ENCODE data around the gene DRG1.
"Not testable (repeated sequence)": the region's sequence is repeated elsewhere in the genome, so short reads cannot be mapped to it uniquely, and the experiment has no call there.

The DRG1 gene

DNA sequence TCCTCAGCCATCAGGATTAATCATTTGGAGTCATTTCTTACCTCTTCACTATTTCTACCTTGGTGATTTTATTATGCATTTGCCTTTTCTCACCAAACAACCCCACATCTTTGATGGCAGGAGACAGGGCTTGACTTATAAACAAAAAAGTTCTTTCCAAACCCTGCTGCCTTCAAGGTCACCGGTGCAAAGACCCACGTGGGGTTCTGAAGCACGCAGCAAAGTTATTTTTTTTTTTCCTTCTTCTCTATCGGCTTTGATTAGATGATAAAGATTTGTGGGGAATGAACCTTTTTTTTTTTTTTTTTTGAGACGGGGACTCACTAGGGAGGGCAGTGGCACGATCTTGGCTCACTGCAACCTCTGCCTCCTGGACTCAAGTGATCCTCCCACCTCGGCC is 44.1 kb downstream of the DRG1 start:
- DNase-seq, result no peak

DNA sequence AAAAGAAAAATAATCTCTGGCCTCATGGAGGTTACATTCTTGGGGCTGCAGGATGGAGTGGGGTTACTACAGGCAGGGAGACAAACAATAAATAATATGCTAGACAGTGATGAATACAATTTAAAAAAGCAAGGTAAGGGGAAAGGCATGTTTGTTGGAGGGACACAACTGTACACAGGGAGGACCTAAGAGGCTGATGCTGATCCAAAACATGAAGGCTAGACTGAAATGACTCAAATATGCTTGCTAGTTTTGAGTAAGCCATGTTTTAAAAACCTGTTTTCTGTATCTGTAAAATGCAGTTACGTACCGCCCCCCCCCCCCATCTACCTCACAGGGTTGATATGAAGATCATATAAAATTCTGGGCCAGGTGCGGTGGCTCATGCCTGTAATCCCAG is 46.2 kb downstream of the DRG1 start:
- DNase-seq, result no peak

GRCh38 chr22:31446208-31446607 is 46.8 kb downstream of the DRG1 start:
- no peak for DNase-seq

GRCh38 chr22:31446767-31447166 is 47.4 kb downstream of the DRG1 start:
- DNase-seq, result no peak

GRCh38 chr22:31447337-31447736 is 47.9 kb downstream of the DRG1 start:
- no peak for DNase-seq

- no peak for DNase-seq
Observed at GRCh38 chr22:31448382-31448781, 49.0 kb downstream of the DRG1 start.

DNA sequence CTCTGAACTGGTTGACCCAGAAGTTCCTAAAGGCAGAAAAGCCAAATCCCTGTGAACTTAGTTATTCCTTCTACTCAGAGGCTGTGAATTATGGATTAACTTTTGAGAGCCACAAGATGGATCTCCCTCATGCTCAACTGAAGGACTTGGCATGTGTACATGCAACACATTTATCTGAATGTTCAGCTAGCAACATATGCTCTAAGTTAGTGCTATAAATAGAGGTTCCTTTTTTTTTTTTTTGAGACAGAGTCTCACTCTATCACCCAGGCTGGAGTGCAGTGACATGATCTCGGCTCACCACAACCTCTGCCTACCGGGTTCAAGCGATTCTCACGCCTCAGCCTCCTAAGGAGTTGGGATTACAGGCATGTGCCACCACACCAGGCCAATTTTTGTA is 50.1 kb downstream of the DRG1 start:
- no peak for DNase-seq

- no peak for DNase-seq
Observed at GRCh38 chr22:31451709-31452571, 52.5 kb downstream of the DRG1 start.

DNA sequence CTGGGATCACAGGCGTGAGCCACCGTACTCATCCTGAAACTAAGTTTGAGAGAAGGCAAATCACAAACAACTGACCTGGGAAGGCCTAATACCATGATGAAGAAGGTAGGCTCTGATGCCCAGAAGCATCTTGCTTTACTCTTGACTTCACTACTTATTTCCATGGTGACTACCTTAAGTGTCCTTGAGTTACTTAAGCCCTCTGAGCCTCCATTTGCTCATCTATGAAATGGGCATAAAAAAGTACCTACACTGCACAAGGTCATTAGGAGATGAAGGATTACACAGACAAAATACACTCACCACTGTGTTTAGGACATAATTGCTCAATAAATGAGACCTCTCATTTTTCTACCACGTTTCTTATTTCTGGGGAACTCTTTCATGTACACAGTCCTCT is 62.3 kb downstream of the DRG1 start:
- no peak for DNase-seq

DNA sequence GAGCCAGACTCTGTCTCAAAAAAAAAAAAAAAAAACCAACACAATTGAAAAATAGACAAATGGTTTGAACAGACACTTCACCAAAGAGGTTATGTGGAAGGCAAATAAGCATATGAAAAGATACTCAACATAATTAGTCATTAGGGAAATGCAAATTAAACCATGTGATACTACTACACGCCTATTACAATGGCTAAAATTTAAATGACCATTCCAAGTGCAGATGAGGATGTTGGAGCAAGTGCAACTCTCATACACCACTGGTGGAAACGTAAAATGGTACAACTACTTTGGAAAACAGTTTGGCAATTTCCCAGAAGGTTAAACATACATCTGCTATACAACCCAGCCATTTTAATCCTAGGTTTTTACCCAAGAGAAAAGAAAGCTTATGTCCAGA is 65.9 kb downstream of the DRG1 start:
- DNase-seq, result no peak

DNA sequence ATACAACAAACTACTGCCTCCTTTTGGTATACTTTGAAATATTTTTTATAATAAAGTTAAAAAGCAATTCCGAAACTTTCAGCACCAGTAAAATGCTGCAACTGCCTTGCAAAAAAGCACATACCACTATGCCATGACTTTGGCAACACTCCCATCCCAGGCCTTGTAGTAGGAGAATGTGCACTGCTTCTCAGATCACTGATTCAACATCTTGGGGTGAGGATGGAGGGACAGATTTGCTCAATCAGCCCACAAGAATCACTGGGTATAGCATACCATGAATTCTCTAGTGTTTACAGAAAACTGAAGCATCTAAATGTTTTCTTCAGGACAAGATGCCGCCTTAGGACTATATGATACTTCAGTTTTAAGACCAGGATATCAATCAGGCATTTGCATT is 75.3 kb downstream of the DRG1 start:
- no peak for DNase-seq

DNA sequence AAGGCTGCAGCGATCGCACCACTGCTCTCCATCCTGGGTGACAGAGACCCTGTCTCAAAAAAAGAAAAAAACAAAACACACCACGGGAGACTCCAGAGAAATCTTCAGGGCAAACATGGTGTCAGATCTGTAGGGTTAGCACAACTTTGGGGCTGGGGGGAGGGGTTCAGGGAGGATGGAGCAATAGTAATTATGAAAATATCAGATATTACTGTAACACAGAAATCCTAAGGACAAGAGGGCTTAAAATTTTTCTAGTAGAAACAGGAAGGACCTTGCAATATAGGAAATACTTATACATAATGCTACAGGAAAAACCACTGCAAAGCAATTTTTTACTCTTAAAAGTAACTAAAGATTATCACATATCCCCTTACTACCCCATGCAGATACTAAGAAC is 76.4 kb downstream of the DRG1 start:
- no peak for DNase-seq

GRCh38 chr22:31477329-31477728 is 77.9 kb downstream of the DRG1 start:
- no peak for DNase-seq

DNA sequence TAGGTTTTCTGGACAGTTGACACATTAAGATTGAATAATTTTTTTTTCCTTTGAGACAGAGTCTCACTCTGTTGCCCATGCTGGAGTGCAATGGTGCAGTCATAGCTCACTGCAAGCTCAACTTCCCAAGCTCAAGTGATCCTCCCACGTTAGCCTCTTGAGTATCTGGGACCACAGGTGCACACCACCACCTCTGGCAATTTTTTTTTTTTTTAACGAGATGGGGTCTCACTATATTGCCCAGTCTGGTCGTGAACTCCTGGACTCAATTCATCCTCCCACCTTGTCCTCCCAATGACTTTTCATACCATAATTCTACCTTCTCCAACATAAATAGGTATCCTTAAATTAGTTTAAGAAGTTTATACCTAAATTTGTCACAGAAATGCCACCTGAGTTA is 81.7 kb downstream of the DRG1 start:
- DNase-seq, result no peak

DNA sequence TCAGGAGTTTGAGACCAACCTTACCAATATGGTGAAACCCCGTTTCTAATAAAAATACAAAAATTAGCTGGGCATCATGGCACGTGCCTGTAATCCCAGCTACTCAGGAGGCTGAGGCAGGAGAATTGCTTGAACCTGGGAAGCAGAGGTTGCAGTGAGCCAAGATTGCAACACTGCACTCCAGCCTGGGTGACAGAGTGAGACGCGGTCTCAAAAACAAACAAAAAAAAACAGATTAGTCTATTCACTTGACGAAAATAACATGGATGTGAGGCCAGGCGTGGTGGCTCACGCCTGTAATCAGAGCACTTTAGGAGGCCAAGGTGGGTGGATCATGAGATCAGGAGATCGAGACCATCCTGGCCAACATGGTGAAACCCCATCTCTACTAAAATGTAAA is 83.1 kb downstream of the DRG1 start:
- DNase-seq, result not testable (repeated sequence)
